C1 segment of cervical spinal cord (tissue), 14 donors: ENCODE measurements around the gene ANO10.

Source experiments
- DNase-seq, 14 donors: peaks; one replicate each; lab custom pipeline; 2025; lab: John Stamatoyannopoulos, UW

ANO10 gene

GRCh38 chr3:43348852-43349574 lies 272.8 kb downstream of the ANO10 start:
- no peak for DNase-seq

- no peak for DNase-seq
Observed at GRCh38 chr3:43348350-43348749, 273.5 kb downstream of the ANO10 start.

GRCh38 chr3:43347774-43348173 lies 274.0 kb downstream of the ANO10 start:
- DNase-seq = no peak

- no peak for DNase-seq
Observed at GRCh38 chr3:43346978-43347749, 274.6 kb downstream of the ANO10 start.

- DNase-seq = no peak
Observed at GRCh38 chr3:43345877-43346276, 275.9 kb downstream of the ANO10 start.

GRCh38 chr3:43345246-43345645 lies 276.6 kb downstream of the ANO10 start:
- DNase-seq = no peak

GRCh38 chr3:43344520-43344919 lies 277.3 kb downstream of the ANO10 start:
- no peak for DNase-seq

GRCh38 chr3:43343815-43344214 lies 278.0 kb downstream of the ANO10 start:
- DNase-seq = no peak

GRCh38 chr3:43343185-43343584 lies 278.6 kb downstream of the ANO10 start:
- DNase-seq = no peak

- no peak for DNase-seq
Observed at GRCh38 chr3:43341788-43342187, 280.0 kb downstream of the ANO10 start.

GRCh38 chr3:43340403-43340802 lies 281.4 kb downstream of the ANO10 start:
- no peak for DNase-seq

GRCh38 chr3:43338295-43338694 lies 283.5 kb downstream of the ANO10 start:
- no peak for DNase-seq

- DNase-seq = no peak
Observed at GRCh38 chr3:43335799-43336198, 286.0 kb downstream of the ANO10 start.

GRCh38 chr3:43334976-43335375 lies 286.8 kb downstream of the ANO10 start:
- no peak for DNase-seq

- DNase-seq = no peak
Observed at GRCh38 chr3:43331381-43331780, 290.4 kb downstream of the ANO10 start.

- no peak for DNase-seq
Observed at GRCh38 chr3:43330981-43331380, 290.8 kb downstream of the ANO10 start.

GRCh38 chr3:43328653-43329052 lies 293.2 kb downstream of the ANO10 start:
- DNase-seq = no peak

- no peak for DNase-seq
Observed at GRCh38 chr3:43327582-43327979, 294.2 kb downstream of the ANO10 start.

- no peak for DNase-seq
Observed at GRCh38 chr3:43326891-43327581, 294.8 kb downstream of the ANO10 start.

- DNase-seq = no peak
Observed at GRCh38 chr3:43323541-43323940, 298.3 kb downstream of the ANO10 start.

- no peak for DNase-seq
Observed at GRCh38 chr3:43320288-43320687, 301.5 kb downstream of the ANO10 start.

GRCh38 chr3:43319794-43320193 lies 302.0 kb downstream of the ANO10 start:
- no peak for DNase-seq

GRCh38 chr3:43319376-43319775 lies 302.4 kb downstream of the ANO10 start:
- no peak for DNase-seq
